ENCODE data around the gene ULK2.

DNA sequence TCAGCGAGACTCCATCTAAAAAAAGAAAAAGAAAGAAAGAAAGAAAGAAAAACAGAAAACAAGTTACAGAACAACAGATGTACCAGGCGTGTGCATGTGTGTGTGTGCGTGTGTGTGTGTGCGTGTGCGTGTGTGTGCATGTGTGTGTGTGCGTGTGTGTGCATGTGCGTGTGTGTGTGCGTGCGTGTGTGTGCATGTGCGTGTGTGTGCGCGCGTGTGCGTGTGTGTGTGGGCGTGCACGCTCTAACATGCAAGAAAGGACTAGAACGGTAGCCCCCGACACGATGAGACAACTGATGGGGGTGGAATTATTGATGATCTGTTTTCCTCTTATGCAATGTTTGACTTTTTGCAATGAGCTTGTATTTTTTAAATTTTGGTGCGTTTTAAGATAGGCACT is 121.2 kb downstream of the ULK2 start:
- TF ChIP-seq POLR2A (IDR thresholded peaks at IDR 0.05) = no peak
- TF ChIP-seq CTCF (IDR thresholded peaks at IDR 0.05) = no peak
